ENCODE results near the gene GRHPR.

DNA sequence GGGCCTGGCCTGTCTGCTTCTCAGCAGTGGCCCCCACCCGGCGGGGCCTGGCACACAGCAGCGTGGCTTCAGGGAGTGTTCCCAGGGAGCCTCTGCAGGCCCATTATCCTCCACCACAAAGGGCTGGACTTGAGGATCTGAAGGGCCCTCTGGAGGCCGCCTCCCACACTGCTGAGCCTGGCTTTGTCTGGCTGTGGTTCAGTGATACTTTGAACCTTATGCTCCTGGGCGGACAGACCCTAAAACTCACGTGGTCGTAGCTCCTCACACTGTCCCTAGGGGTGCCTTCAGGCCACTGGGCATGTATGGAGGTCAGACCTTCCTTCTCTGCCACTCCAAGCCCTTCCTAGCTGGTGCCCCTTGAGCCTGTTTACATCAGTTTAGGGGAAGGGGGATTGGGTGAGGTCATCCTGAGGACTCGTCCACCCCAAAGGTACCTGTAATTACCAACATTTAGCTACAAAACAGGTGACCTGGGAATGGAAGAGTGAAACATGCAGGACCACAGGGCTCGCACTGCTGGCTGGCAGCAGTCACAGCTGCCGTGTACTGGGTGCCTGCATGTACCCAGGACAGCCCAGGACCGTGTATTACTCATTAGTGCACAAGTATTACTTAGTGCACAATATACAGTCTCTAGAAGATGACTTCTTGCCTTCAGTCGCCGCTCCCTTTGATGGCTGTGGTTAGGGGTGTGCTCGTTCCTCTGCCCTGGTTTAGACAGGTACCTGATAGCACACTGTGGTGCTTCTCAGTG is 8.5 kb downstream of the GRHPR start:
- TF ChIP-seq CTCF (IDR thresholded peaks at IDR 0.05) (no peak), POLR2A (IDR thresholded peaks at IDR 0.05) (no peak)
